HCT116 (cell line): Measurements from ENCODE around the gene RNF175.
"Not testable (repeated sequence)": the region's sequence is repeated elsewhere in the genome, so short reads cannot be mapped to it uniquely, and the experiment has no call there.

ENCODE experiments used
- CEBPB ChIP-seq: IDR thresholded peaks from 2 replicates; pipeline ENCODE4 v1.6.1; 2012; ENCODE audit warnings: low read depth
- POLR2A ChIP-seq: IDR thresholded peaks from 2 replicates; pipeline ENCODE4 v1.7.0; 2011; ENCODE audit warnings: borderline replicate concordance; ENCODE audit not compliant: insufficient read depth, insufficient read length; ENCODE audit errors: extremely low read depth
- RAD21 ChIP-seq: IDR thresholded peaks from 2 replicates; pipeline ENCODE4 v1.6.1; 2012; ENCODE audit warnings: low read depth, mild to moderate bottlenecking

DNA sequence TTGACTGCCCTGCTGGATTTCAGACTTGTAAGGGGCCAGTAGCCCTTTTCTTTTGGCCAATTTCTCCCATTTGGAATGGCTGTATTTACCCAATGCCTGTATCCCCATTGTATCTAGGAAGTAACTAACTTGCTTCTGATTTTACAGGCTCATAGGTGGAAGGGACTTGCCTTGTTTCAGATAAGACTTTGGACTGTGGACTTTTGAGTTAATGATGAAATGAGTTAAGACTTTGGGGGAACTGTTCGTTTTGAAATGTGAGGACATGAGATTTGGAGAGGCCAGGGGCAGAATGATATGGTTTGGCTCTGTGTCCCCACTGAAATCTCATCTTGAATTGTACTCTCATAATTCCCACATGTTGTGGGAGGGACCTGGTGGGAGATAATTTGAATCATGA lies 93.3 kb downstream of the RNF175 start:
- not testable (repeated sequence) for TF ChIP-seq CEBPB, RAD21, POLR2A
